ENCODE measurements around the gene F11.
"Not testable (repeated sequence)": the region's sequence is repeated elsewhere in the genome, so short reads cannot be mapped to it uniquely, and the experiment has no call there.

Gene F11

DNA sequence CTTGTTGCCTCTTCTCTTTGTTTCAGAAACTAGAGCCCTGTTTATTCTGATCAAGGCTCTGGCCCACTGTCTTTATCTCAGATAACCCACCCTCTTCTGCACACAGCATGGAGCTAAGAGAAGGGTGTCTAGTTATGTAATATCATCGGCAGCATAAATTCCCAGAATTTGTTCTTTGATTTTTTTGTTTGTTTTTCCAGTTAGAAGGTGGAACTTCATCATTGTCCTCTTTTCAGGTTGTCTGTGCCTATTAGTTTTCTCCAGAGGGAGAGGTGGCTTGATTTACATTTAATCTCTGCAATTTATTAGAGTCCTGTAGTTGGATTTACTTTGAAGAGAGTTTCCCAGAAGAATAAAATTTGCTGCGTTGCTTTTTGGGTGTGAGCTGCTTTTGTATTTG lies 15.2 kb upstream of the F11 start:
- DNase-seq = no peak

DNA sequence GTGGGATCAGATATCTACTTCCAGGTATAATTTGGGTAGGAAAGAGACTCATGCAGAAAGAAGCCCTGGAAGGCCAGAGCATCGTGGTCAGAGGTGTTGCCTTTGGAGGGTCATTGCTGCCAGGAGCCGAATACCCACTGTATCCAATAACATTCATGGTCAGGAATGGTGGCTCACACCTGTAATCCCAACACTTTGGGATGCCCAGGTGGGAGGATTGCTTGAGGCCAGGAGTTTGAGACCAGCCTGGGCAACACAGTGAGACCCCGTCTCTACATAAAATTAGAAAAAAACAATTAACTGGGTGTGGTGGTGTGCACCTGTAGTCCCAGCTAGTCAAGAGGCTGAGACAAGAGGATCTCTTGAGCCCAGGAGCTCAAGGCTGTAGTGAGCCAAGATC lies 10.9 kb upstream of the F11 start:
- DNase-seq = no peak

GRCh38 chr4:186258216-186258811 lies 7.7 kb upstream of the F11 start:
- DNase-seq = no peak

DNA sequence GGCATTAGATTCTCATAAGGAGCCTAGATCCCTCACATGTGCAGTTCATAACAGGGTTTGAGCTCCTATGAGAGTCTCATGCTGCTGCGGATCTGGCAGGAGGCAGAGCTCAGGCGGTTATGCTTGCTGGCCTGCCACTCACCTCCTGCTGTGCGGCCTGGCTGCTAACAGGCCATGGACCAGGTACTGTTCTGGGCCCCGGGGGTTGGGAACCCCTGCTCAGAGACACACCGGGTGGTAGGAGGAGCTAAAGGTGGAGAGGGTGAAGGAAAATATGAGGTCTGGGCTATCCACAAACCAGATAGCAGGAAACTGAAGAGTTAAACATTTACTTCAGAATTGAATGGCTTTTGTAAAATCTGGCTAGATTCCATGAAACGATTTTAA lies 5.9 kb upstream of the F11 start:
- DNase-seq = no peak

DNA sequence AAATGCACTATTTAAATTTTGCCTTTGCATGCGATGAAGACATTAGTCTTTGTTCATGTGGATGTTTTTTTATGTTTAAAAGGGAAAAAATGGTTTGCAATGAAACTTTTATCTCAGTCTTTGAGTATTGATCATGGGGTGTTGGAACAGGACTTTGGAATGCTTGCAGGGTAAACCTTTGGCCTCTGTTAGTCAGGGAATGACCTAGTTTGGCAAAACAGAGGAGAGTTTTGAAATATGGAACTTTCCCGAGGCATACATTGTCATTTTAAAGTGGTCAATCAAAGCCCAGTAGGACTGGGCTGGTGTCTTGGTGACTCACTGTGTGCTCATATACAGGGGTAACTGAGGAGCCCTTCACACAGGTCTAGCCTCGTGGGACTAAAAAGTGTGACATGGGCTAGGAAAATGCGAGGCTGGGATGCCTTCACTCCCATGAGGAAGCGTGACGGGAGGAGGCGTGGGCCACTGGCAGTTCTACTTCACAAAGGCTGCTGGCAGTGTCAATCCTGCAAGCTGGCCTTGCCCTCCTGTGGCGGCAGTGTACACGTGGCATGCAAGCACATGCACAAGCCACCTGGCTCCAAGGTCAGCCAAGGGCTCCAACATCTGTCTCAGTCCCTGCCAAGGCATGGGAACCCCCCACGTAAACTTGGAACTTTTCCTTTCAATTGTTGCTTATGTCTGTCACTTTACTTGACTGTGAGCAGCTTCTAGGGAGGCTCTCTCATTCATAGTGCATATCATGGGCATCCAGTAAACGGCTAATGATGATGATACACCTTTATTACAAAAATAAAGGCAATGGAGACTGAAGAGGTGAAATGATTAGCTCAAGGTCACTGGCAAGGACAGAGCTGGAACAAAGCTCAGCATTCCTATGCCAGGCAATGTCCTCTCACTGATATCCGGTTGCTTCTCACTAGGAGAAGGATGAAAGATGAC lies 5.2 kb upstream of the F11 start:
- no peak for DNase-seq

DNA sequence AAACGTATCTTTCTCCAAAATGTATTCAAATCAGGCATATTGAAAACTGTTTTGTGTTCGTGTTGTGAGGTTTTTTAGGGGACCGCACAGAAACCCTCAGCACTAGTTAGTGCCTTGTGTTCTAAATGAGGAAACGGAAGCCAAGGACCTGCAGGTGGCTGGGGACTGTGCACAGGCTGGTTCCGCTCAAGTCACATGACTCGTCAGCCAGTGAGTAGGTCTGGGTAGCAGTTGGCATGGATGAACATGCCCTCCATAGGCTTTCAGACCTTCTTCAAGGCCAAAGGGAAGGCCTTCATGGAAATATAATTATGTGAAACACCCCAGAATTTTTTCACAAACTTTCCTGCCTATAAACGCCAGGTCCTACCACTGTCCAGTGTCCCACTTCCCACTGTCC lies 1.3 kb upstream of the F11 start:
- DNase-seq = no peak

GRCh38 chr4:186265250-186265649 lies 739 bp upstream of the F11 start:
- DNase-seq = not testable (repeated sequence)

DNA sequence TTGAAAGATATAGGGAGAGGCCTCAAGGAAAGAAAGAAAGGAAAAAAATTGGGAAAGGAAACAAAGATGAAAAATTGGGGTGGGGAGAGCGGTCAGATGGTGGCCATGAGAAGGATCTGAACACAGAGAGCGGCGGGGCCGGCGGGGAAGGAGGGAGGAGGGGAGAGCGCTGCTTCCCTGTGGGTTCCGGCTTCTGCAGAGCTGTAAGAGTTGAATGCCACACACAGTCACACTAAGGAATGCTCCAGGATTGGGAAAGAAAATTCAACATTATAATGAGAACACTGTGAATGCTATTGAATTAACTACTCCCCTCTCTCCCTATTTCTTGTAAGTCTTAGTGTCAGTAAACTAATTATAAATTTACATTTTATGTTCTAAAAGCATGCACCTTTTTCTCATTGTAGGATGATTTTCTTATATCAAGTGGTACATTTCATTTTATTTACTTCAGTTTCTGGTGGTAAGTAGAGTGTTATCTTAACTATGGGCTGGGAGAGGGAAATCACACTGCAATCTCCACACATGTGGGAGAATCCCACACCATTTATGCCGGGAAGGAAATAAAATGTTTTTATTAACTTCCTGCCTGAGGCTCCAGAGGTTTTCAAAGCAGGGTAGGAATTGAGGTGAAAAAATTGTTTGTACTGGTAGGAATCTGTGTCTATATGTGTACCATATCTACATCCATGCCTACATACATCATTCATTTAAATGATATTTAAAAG lies 904 bp downstream of the F11 start:
- no peak for DNase-seq

GRCh38 chr4:186271081-186271678 lies 5.2 kb downstream of the F11 start:
- no peak for DNase-seq

GRCh38 chr4:186272699-186273391 lies 6.9 kb downstream of the F11 start:
- DNase-seq = no peak

DNA sequence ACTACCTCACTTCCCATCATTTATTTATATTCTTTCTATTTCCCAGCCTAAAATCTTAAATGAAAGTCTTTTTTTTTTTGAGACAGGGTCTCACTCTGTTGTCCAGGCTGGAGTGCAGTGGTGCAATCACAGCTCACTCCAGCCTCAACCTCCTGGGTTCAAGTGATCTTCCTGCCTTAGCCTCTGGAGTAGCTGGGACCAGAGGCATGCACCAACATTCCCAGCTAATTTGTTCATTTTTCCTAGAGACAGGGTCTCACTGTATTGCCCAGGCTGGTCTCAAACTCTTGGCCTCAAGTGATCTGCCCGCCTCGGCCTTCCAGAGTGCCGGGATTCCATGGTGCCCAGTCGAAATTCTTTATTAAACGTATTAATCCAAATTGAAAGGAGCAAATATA lies 7.4 kb downstream of the F11 start:
- DNase-seq = not testable (repeated sequence)

DNA sequence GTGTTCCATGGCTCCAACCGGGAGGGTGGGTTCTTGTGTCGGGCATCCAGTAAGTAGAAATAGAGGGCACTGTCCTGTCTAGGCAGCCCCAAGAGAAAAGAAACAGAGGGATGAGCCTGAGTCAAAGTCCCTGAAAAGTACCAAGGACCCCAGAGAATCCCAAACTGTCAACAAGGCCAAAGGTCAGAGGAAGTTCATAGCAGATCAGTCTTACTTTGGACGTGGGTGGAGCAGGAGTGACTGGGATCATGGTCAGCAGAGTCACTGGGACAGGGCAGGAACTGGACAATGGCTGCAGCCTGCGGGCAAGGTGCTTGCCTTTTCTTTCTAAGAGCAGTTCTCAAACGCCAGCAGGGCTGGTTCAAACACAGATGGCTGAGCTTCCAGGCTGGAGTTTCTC lies 17.3 kb downstream of the F11 start:
- no peak for DNase-seq

GRCh38 chr4:186285147-186285546 lies 19.2 kb downstream of the F11 start:
- no peak for DNase-seq

GRCh38 chr4:186286581-186286980 lies 20.6 kb downstream of the F11 start:
- no peak for DNase-seq

GRCh38 chr4:186291256-186291890 lies 25.4 kb downstream of the F11 start:
- no peak for DNase-seq

DNA sequence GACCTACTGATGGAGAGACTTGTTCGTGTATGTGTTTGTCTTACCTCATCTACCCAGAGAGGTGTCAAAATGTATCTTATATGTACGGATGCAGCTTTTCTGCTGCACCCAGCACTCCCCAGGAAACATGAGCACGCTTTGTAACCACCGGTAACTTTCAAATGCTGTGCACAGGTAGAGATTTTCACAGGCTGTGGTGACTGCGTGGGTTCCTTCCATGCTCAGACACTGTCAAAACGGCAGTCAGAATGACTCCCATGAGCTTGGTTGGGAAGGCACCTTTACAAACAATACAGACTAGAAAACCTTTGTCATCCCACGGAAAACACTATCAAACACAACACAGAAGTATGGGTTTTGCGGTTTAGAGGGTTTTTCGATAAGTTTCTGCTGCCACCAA lies 28.2 kb downstream of the F11 start:
- DNase-seq = no peak

DNA sequence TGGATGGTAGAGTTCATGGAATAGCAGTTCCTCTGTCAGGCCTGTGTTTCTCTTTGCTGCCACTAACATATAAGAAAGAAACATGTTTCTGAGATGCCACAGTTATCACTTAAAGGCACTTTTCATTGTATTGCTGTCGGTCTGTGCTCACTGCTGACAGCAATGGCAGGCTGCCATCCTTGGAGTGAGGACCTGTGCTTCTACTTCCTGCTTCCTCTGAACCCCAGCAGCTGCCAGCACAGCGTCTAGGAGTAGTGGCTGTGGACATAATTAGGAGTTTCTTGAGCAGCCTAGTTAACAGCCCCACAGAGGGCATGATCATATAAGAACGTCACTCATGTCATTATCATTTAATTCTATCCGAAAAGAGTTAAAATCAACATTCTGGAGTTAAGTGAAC lies 30.5 kb downstream of the F11 start:
- no peak for DNase-seq

- DNase-seq = no peak
Measured at GRCh38 chr4:186297013-186297645, 31.1 kb downstream of the F11 start.

- no peak for DNase-seq
Measured at GRCh38 chr4:186298031-186298647, 32.1 kb downstream of the F11 start.

GRCh38 chr4:186299291-186299690 lies 33.3 kb downstream of the F11 start:
- no peak for DNase-seq

DNA sequence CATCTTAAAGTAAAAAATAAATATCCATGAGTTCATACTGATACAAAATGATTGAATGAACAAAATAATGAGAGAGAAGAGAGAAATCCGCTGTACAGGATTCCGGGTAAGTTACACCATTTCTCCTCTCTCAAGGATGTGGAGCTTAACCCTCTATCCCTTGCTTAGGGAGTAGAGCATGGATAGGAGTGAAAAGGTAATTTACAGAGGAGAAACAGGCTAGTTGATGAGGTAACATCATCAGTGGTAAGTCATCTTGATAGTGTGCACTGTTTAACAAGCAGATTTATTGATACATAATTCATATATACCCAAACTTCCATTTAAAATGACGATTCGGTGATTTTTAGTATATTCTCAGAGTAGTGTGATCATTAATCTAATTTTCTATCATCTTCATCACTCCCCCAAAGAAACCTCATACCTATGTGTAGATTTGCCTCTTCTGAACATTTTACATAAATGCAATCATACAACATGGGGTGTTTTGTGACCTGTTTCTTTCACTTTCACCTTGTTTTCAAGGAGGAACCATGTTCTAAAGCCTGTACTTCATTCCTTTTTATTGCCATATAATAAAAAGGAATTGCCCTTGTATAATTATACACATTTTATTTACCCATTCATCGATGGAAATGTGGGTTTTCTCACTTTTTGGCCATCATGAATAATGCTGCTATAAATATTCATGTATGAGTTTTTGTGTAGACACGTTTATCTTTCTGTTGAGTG lies 34.8 kb downstream of the F11 start:
- no peak for DNase-seq
